Mucosa of descending colon (tissue), 3 donors: Measurements from ENCODE around the gene EMID1. TPM values are rescaled to one million over a fixed set of nuclear protein-coding genes. Genes with fewer than 3 reads are reported as not detected.
A peak's percentile ranks its signal among the peaks of the same experiment; 100 is the strongest.

Experiments used
- ATAC-seq: fragments of 200-7000 bp; cut with Tn5 transposase; one replicate; pipeline ENCODE4 v1.9.1; 2020; ENCODE audit warnings: mild to moderate bottlenecking, moderate library complexity
- DNase-seq, 3 donors: peaks; one replicate each; pipeline ENCODE4 v3.0.0-alpha.2; 2020
- H3K36me3 ChIP-seq: fragments of 200-600 bp; one replicate; pipeline ENCODE4 v1.8.0; 2021; ENCODE audit warnings: low read depth, mild to moderate bottlenecking
- H3K4me1 ChIP-seq: fragments of 200-600 bp; one replicate; pipeline ENCODE4 v1.8.0; 2021; ENCODE audit warnings: low read depth, mild to moderate bottlenecking
- H3K4me3 ChIP-seq: fragments of 200-600 bp; one replicate; pipeline ENCODE4 v1.8.0; 2021; ENCODE audit warnings: mild to moderate bottlenecking
- H3K9me3 ChIP-seq: fragments of 200-600 bp; one replicate; pipeline ENCODE4 v1.8.0; 2021; ENCODE audit warnings: mild to moderate bottlenecking
- CTCF ChIP-seq: fragments of 200-600 bp; IDR thresholded peaks from one replicate; pipeline ENCODE4 v1.8.0; 2022; ENCODE audit warnings: antibody characterized with exemption, mild to moderate bottlenecking
- intact Hi-C, 2 donors: fragments of 100-400 bp; cut with DNase I in 1 of 2; cut with micrococcal nuclease in 1 of 2; formaldehyde crosslinking; loops; one replicate each; pipeline versions ENCODE4 v1.11.0 to v1.11.1; 2022; cut with DNase I, micrococcal nuclease
- total RNA-seq, 3 donors: library from RNA; stranded (reverse); fragmentation: NEBNext Ultra II Directional in 2 of 3; extraction: Animal tissue kit (Norgen Biotek cat#: 25700) in 2 of 3; gene quantifications; one replicate each; pipeline versions ENCODE4 v1.2.1 to v1.2.4, GENCODE V29; 2021 to 2023
- donor health status: DM: no; HTN: no; CAD: no; lungs with moderate emphysema.
- donor health status: DM: no; HTN: no; CAD: no.
- donor health status: DM: no; HTN: yes; CAD: no.

EMID1 gene
- total RNA-seq, 3 donors from 2014 or later, result 1.6 to 4.3 (median 3.0) TPM

- intact Hi-C loops, result no loop called here
- H3K4me1 ChIP-seq, result no peaks in the 10 kb centered on the region
- ATAC-seq, result no peak
- DNase-seq, result no peak
- TF ChIP-seq CTCF, result no peak
- H3K36me3 ChIP-seq, result no peaks in the 10 kb centered on the region
- no peak overlapping the region for H3K4me3 ChIP-seq
- H3K9me3 ChIP-seq, result no peaks in the 10 kb centered on the region
These were observed 53.7 kb downstream of the EMID1 start for GRCh38 chr22:29259253-29259899.

- intact Hi-C loops, result no loop called here
These were observed 54.4 kb downstream of the EMID1 start for GRCh38 chr22:29260031-29260560.

GRCh38 chr22:29260601-29261315, 55.1 kb downstream of the EMID1 start:
- no peaks in the 10 kb centered on the region for H3K9me3 ChIP-seq
- intact Hi-C loops, result no loop called here
- H3K36me3 ChIP-seq, result no peaks in the 10 kb centered on the region
- H3K4me1 ChIP-seq, result no peaks in the 10 kb centered on the region
- no peak overlapping the region for H3K4me3 ChIP-seq
- TF ChIP-seq CTCF, result no peak
- peak; percentile 24 for ATAC-seq
- DNase-seq, result no peak

More at GRCh38 chr22:29260031-29260560, 54.4 kb downstream of the EMID1 start:
- ATAC-seq (peak; percentile 4), DNase-seq (no peak)
- H3K9me3 ChIP-seq, result no peaks in the 10 kb centered on the region
- TF ChIP-seq CTCF, result no peak
- H3K36me3 ChIP-seq, result no peaks in the 10 kb centered on the region
- no peaks in the 10 kb centered on the region for H3K4me1 ChIP-seq
- no peak overlapping the region for H3K4me3 ChIP-seq

- Histone ChIP-seq H3K4me3 (no peak overlapping the region), H3K9me3 (no peaks in the 10 kb centered on the region), H3K36me3 (no peaks in the 10 kb centered on the region), H3K4me1 (peaks cover 13% of the 10 kb centered on the region)
- no peak for ATAC-seq
- no peak for TF ChIP-seq CTCF
- no peak for DNase-seq
- intact Hi-C loops, result no loop called here
These were observed 58.1 kb downstream of the EMID1 start for GRCh38 chr22:29263791-29264276.

- DNase-seq (no peak), ATAC-seq (no peak)
- intact Hi-C loops, result no loop called here
These were observed 59.6 kb downstream of the EMID1 start for GRCh38 chr22:29265305-29265704.

More at GRCh38 chr22:29265305-29265704, 59.6 kb downstream of the EMID1 start:
- no peaks in the 10 kb centered on the region for H3K36me3 ChIP-seq
- no peak for TF ChIP-seq CTCF
- H3K4me3 ChIP-seq, result no peak overlapping the region
- H3K4me1 ChIP-seq, result peaks cover 13% of the 10 kb centered on the region
- no peaks in the 10 kb centered on the region for H3K9me3 ChIP-seq
